Measurements from ENCODE around the gene ABCF2.

DNA sequence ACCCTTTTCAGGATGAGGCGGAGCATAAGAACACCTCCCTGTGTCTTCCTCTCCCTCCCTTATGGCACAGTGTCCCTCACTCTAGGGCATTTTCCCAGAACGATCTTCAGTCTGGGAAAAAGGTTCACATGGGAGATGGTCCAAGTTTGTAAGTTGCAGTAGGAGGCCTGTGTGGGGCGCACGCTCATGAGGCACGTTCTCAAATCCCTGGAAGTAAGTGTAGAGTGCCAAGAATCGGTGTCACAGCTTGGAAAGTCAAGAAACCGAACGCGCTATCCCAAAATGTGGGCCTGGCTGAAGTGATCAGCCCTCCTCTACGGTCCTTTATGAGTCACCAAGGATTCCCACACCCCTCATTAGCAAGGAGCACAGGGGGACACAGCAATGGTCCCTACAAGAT is 45.4 kb upstream of the ABCF2 start:
- TF ChIP-seq EP300 (IDR thresholded peaks at IDR 0.05; ENCODE audit: borderline replicate concordance in 1 of 2, control insufficient read depth in 1 of 2, low read depth in 2 of 2, low read length in 2 of 2) (no peak), SUZ12 (IDR thresholded peaks at IDR 0.05; ENCODE audit: unreplicated experiment) (no peak), EZH2 (IDR thresholded peaks at IDR 0.05; ENCODE audit: borderline replicate concordance, control insufficient read depth, low read depth, low read length) (no peak), MXI1 (IDR thresholded peaks at IDR 0.05; ENCODE audit: low read depth, low read length) (no peak), BMI1 (IDR thresholded peaks at IDR 0.05; ENCODE audit: borderline replicate concordance) (no peak), TAF1 (IDR thresholded peaks at IDR 0.05; ENCODE audit: borderline replicate concordance, low read depth, low read length) (no peak), HDAC6 (IDR thresholded peaks at IDR 0.05; ENCODE audit: unreplicated experiment) (no peak), HDGF (IDR thresholded peaks at IDR 0.05) (no peak)
- TF ChIP-seq, protein P1, sequence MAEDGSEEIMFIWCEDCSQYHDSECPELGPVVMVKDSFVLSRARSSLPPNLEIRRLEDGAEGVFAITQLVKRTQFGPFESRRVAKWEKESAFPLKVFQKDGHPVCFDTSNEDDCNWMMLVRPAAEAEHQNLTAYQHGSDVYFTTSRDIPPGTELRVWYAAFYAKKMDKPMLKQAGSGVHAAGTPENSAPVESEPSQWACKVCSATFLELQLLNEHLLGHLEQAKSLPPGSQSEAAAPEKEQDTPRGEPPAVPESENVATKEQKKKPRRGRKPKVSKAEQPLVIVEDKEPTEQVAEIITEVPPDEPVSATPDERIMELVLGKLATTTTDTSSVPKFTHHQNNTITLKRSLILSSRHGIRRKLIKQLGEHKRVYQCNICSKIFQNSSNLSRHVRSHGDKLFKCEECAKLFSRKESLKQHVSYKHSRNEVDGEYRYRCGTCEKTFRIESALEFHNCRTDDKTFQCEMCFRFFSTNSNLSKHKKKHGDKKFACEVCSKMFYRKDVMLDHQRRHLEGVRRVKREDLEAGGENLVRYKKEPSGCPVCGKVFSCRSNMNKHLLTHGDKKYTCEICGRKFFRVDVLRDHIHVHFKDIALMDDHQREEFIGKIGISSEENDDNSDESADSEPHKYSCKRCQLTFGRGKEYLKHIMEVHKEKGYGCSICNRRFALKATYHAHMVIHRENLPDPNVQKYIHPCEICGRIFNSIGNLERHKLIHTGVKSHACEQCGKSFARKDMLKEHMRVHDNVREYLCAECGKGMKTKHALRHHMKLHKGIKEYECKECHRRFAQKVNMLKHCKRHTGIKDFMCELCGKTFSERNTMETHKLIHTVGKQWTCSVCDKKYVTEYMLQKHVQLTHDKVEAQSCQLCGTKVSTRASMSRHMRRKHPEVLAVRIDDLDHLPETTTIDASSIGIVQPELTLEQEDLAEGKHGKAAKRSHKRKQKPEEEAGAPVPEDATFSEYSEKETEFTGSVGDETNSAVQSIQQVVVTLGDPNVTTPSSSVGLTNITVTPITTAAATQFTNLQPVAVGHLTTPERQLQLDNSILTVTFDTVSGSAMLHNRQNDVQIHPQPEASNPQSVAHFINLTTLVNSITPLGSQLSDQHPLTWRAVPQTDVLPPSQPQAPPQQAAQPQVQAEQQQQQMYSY (CRISPR knock-in tag; IDR thresholded peaks at IDR 0.05): no peak
- TF ChIP-seq, protein P2, sequence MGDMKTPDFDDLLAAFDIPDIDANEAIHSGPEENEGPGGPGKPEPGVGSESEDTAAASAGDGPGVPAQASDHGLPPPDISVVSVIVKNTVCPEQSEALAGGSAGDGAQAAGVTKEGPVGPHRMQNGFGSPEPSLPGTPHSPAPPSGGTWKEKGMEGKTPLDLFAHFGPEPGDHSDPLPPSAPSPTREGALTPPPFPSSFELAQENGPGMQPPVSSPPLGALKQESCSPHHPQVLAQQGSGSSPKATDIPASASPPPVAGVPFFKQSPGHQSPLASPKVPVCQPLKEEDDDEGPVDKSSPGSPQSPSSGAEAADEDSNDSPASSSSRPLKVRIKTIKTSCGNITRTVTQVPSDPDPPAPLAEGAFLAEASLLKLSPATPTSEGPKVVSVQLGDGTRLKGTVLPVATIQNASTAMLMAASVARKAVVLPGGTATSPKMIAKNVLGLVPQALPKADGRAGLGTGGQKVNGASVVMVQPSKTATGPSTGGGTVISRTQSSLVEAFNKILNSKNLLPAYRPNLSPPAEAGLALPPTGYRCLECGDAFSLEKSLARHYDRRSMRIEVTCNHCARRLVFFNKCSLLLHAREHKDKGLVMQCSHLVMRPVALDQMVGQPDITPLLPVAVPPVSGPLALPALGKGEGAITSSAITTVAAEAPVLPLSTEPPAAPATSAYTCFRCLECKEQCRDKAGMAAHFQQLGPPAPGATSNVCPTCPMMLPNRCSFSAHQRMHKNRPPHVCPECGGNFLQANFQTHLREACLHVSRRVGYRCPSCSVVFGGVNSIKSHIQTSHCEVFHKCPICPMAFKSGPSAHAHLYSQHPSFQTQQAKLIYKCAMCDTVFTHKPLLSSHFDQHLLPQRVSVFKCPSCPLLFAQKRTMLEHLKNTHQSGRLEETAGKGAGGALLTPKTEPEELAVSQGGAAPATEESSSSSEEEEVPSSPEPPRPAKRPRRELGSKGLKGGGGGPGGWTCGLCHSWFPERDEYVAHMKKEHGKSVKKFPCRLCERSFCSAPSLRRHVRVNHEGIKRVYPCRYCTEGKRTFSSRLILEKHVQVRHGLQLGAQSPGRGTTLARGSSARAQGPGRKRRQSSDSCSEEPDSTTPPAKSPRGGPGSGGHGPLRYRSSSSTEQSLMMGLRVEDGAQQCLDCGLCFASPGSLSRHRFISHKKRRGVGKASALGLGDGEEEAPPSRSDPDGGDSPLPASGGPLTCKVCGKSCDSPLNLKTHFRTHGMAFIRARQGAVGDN (IDR thresholded peaks at IDR 0.05): no peak
- TF ChIP-seq, protein P3, sequence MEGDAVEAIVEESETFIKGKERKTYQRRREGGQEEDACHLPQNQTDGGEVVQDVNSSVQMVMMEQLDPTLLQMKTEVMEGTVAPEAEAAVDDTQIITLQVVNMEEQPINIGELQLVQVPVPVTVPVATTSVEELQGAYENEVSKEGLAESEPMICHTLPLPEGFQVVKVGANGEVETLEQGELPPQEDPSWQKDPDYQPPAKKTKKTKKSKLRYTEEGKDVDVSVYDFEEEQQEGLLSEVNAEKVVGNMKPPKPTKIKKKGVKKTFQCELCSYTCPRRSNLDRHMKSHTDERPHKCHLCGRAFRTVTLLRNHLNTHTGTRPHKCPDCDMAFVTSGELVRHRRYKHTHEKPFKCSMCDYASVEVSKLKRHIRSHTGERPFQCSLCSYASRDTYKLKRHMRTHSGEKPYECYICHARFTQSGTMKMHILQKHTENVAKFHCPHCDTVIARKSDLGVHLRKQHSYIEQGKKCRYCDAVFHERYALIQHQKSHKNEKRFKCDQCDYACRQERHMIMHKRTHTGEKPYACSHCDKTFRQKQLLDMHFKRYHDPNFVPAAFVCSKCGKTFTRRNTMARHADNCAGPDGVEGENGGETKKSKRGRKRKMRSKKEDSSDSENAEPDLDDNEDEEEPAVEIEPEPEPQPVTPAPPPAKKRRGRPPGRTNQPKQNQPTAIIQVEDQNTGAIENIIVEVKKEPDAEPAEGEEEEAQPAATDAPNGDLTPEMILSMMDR (IDR thresholded peaks at IDR 0.05 in 2 of 3, conservative IDR thresholded peaks at IDR 0.05 in 1 of 3; ENCODE audit: control insufficient read depth in 2 of 3, extremely low read depth in 1 of 3, insufficient read depth in 1 of 3, low read depth in 3 of 3, low read length in 3 of 3): no peak
